Right lobe of liver (tissue), 4 donors: ENCODE measurements around the gene C10orf71.

Source experiments
- POLR2A ChIP-seq: fragments of 450-650 bp; IDR thresholded peaks from one replicate; pipeline ENCODE4 v1.6.1; 2017; ENCODE audit warnings: antibody characterized with exemption, mild to moderate bottlenecking
- TF ChIP-seq, protein P1 (sequence below), 4 donors: fragments of 200-600 bp in 3 of 4; fragments of 450-650 bp in 1 of 4; IDR thresholded peaks; one replicate each; pipeline versions ENCODE4 v1.5.1 to v1.8.0; 2016 to 2022; ENCODE audit warnings: antibody characterized with exemption in 4 of 4, mild to moderate bottlenecking in 2 of 4
- donor health status: DM: no; HTN: no; CAD: no.
- donor health status: DM: no; HTN: no; CAD: no.
- donor health status: DM: no; HTN: yes; CAD: no.

- TF ChIP-seq, protein P1, sequence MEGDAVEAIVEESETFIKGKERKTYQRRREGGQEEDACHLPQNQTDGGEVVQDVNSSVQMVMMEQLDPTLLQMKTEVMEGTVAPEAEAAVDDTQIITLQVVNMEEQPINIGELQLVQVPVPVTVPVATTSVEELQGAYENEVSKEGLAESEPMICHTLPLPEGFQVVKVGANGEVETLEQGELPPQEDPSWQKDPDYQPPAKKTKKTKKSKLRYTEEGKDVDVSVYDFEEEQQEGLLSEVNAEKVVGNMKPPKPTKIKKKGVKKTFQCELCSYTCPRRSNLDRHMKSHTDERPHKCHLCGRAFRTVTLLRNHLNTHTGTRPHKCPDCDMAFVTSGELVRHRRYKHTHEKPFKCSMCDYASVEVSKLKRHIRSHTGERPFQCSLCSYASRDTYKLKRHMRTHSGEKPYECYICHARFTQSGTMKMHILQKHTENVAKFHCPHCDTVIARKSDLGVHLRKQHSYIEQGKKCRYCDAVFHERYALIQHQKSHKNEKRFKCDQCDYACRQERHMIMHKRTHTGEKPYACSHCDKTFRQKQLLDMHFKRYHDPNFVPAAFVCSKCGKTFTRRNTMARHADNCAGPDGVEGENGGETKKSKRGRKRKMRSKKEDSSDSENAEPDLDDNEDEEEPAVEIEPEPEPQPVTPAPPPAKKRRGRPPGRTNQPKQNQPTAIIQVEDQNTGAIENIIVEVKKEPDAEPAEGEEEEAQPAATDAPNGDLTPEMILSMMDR (IDR thresholded peaks at IDR 0.05) = no peak
- TF ChIP-seq POLR2A = no peak
These were observed 52.7 kb downstream of the C10orf71 start for GRCh38 chr10:49351669-49352068.
